ENCODE results near the gene KLHL20. TPM values are rescaled to one million over a fixed set of nuclear protein-coding genes. Genes with fewer than 3 reads are reported as not detected.

KLHL20 gene
- total RNA-seq, 1 experiment from 2014 or later: 15.3 TPM

GRCh38 chr1:173771560-173771959 lies 56.8 kb downstream of the KLHL20 start:
- intact Hi-C loops (cut with micrococcal nuclease; ENCODE audit: unreplicated experiment): no loop called here
- no TSS peak for BruUV-seq (replicated peaks)

DNA sequence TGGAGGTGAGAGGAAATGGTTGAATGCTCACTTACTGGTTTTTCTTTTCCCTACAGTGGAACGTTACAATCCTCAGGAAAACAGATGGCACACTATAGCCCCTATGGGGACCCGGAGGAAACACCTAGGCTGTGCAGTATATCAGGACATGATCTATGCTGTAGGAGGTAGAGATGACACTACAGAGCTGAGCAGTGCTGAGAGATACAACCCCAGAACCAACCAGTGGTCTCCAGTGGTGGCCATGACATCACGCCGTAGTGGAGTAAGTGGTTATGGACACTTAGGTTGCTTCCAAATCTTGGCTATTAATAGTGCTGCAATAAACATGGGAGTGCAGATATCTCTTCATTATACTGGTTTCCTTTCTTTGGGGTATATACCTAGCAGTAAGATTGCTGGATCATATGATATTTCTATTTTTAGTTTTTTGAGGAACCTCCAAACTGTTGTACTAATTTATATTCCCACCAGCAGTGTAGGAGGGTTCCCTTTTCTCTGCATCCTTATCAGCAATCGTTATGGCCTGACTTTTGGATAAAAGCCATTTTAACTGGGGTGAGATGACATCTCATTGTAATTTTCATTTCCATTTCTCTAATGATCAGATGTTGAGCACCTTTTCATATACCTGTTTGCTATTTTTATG lies 60.9 kb downstream of the KLHL20 start:
- Histone ChIP-seq H4K20me1 (ENCODE audit: insufficient read depth) (no peaks in the 10 kb centered on the region), H3K27me3 (ENCODE audit: insufficient read depth, low read depth) (no peaks in the 10 kb centered on the region), H3K4me2 (no peak overlapping the region), H3K9me2 (ENCODE audit: insufficient read depth) (no peaks in the 10 kb centered on the region; the same call in 1 of the 2 replicates), H3K4me1 (replicated peaks; ENCODE audit: insufficient read depth) (no peaks in the 10 kb centered on the region), H3F3A (ENCODE audit: insufficient read depth, low read depth) (no peaks in the 10 kb centered on the region), H3K9me3 (ENCODE audit: insufficient read depth, low read depth) (no peaks in the 10 kb centered on the region), H3K36me3 (ENCODE audit: low read depth) (no peaks in the 10 kb centered on the region), H3K79me2 (ENCODE audit: low read depth) (no peaks in the 10 kb centered on the region), H3K27ac (no peak overlapping the region), H2AFZ (no peak overlapping the region), H3K4me3 (no peak overlapping the region)
- intact Hi-C loops (cut with micrococcal nuclease; ENCODE audit: unreplicated experiment): no loop called here
- no TSS peak for BruUV-seq (replicated peaks)
- ChIA-PET POLR2A (ENCODE audit: unreplicated experiment) (no interaction called here), CTCF (no interaction called here)
- no peak for DNase-seq
- no peak for TF ChIP-seq EZH2 (IDR thresholded peaks at IDR 0.05; ENCODE audit: low read depth)
- TF ChIP-seq, protein P1, sequence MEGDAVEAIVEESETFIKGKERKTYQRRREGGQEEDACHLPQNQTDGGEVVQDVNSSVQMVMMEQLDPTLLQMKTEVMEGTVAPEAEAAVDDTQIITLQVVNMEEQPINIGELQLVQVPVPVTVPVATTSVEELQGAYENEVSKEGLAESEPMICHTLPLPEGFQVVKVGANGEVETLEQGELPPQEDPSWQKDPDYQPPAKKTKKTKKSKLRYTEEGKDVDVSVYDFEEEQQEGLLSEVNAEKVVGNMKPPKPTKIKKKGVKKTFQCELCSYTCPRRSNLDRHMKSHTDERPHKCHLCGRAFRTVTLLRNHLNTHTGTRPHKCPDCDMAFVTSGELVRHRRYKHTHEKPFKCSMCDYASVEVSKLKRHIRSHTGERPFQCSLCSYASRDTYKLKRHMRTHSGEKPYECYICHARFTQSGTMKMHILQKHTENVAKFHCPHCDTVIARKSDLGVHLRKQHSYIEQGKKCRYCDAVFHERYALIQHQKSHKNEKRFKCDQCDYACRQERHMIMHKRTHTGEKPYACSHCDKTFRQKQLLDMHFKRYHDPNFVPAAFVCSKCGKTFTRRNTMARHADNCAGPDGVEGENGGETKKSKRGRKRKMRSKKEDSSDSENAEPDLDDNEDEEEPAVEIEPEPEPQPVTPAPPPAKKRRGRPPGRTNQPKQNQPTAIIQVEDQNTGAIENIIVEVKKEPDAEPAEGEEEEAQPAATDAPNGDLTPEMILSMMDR (conservative IDR thresholded peaks at IDR 0.05): no peak

More at GRCh38 chr1:173771560-173771959, 56.8 kb downstream of the KLHL20 start:
- Histone ChIP-seq H3F3A (ENCODE audit: insufficient read depth, low read depth) (no peaks in the 10 kb centered on the region), H3K27ac (no peak overlapping the region), H2AFZ (no peak overlapping the region), H4K20me1 (ENCODE audit: insufficient read depth) (no peaks in the 10 kb centered on the region), H3K36me3 (ENCODE audit: low read depth) (peaks cover 3% of the 10 kb centered on the region; the same call in 1 of the 2 replicates), H3K79me2 (ENCODE audit: low read depth) (no peaks in the 10 kb centered on the region), H3K27me3 (ENCODE audit: insufficient read depth, low read depth) (no peaks in the 10 kb centered on the region), H3K4me1 (replicated peaks; ENCODE audit: insufficient read depth) (no peaks in the 10 kb centered on the region), H3K4me2 (no peak overlapping the region), H3K9me3 (ENCODE audit: insufficient read depth, low read depth) (no peaks in the 10 kb centered on the region), H3K9me2 (ENCODE audit: insufficient read depth) (no peaks in the 10 kb centered on the region), H3K4me3 (no peak overlapping the region)
- ChIA-PET CTCF (no interaction called here), POLR2A (ENCODE audit: unreplicated experiment) (no interaction called here)
- DNase-seq: no peak
- TF ChIP-seq, protein P1 (conservative IDR thresholded peaks at IDR 0.05): no peak
- no peak for TF ChIP-seq EZH2 (IDR thresholded peaks at IDR 0.05; ENCODE audit: low read depth)

- Histone ChIP-seq H3K27ac (no peak overlapping the region), H3K4me1 (replicated peaks; ENCODE audit: insufficient read depth) (no peaks in the 10 kb centered on the region), H3K36me3 (ENCODE audit: low read depth) (no peaks in the 10 kb centered on the region; the same call in 1 of the 2 replicates), H3K9me3 (ENCODE audit: insufficient read depth, low read depth) (no peaks in the 10 kb centered on the region), H3F3A (ENCODE audit: insufficient read depth, low read depth) (no peaks in the 10 kb centered on the region; the same call in 1 of the 2 replicates), H3K4me3 (no peak overlapping the region), H2AFZ (no peak overlapping the region), H4K20me1 (ENCODE audit: insufficient read depth) (no peaks in the 10 kb centered on the region), H3K9me2 (ENCODE audit: insufficient read depth) (no peaks in the 10 kb centered on the region; the same call in 1 of the 2 replicates), H3K4me2 (no peak overlapping the region), H3K79me2 (ENCODE audit: low read depth) (no peaks in the 10 kb centered on the region), H3K27me3 (ENCODE audit: insufficient read depth, low read depth) (no peaks in the 10 kb centered on the region)
- ChIA-PET CTCF (no interaction called here), POLR2A (ENCODE audit: unreplicated experiment) (no interaction called here)
- TF ChIP-seq EZH2 (IDR thresholded peaks at IDR 0.05; ENCODE audit: low read depth): no peak
- TF ChIP-seq, protein P1 (conservative IDR thresholded peaks at IDR 0.05): no peak
- BruUV-seq (replicated peaks): no TSS peak
- DNase-seq: no peak
- intact Hi-C loops (cut with micrococcal nuclease; ENCODE audit: unreplicated experiment): no loop called here
These were observed 65.2 kb downstream of the KLHL20 start for GRCh38 chr1:173779936-173780335.

Measured in PC-9 (cell line).